ENCODE data around the gene COL6A1. TPM values are rescaled to one million over a fixed set of nuclear protein-coding genes. Genes with fewer than 3 reads are reported as not detected.

The COL6A1 gene
- polyA plus RNA-seq, 2 of the 4 experiments (the other 2 are of a cell fraction), result 3.9 to 18.3 TPM

- FAIRE-seq, result no peak
Measured at GRCh38 chr21:46020581-46020980, 39.0 kb downstream of the COL6A1 start.

GRCh38 chr21:46021398-46021797 lies 39.8 kb downstream of the COL6A1 start:
- FAIRE-seq (no peak), ATAC-seq (no peak), DNase-seq (ENCODE audit: low read depth in 1 of 2, low spot score in 1 of 2) (no peak)
- no peak overlapping the region for H3K27ac ChIP-seq
- H3K4me2 ChIP-seq, result no peak overlapping the region
- TF ChIP-seq MYC (IDR thresholded peaks at IDR 0.05; ENCODE audit: borderline replicate concordance, low read length) (no peak), NFE2L2 (conservative IDR thresholded peaks at IDR 0.05; ENCODE audit: low read length) (no peak), SMC3 (IDR thresholded peaks at IDR 0.05) (no peak)
- no peaks in the 10 kb centered on the region for H3K9me3 ChIP-seq
- POLR2A ChIA-PET, result no interaction called here
- CTCF ChIA-PET, result no interaction called here
- 76% methylated on average over 7 of the region's 7 CpGs for WGBS (ENCODE audit: missing lambda C conversion rate)
- H3K4me1 ChIP-seq, result no peaks in the 10 kb centered on the region
- no peak overlapping the region for H3K4me3 ChIP-seq

More at GRCh38 chr21:46020581-46020980, 39.0 kb downstream of the COL6A1 start:
- Histone ChIP-seq H3K4me3 (no peak overlapping the region), H3K4me2 (no peak overlapping the region), H3K27ac (no peak overlapping the region), H3K4me1 (no peaks in the 10 kb centered on the region), H3K9me3 (no peaks in the 10 kb centered on the region)
- ATAC-seq (no peak), DNase-seq (ENCODE audit: low read depth in 1 of 2, low spot score in 1 of 2) (no peak)
- TF ChIP-seq GATA3 (IDR thresholded peaks at IDR 0.05; ENCODE audit: borderline replicate concordance) (no peak), TFCP2L1 (CRISPR knock-in tag; IDR thresholded peaks at IDR 0.05) (no peak), ZC3H11A (IDR thresholded peaks at IDR 0.05) (no peak), NR3C1 (IDR thresholded peaks at IDR 0.05) (no peak), EHMT2 (IDR thresholded peaks at IDR 0.05; ENCODE audit: low read depth) (no peak), PHF8 (IDR thresholded peaks at IDR 0.05; ENCODE audit: borderline replicate concordance, low read depth) (no peak)
- 48% methylated on average over 4 of the region's 6 CpGs for WGBS (ENCODE audit: missing lambda C conversion rate)
- ChIA-PET CTCF (no interaction called here), POLR2A (no interaction called here)

- TF ChIP-seq, protein P1, sequence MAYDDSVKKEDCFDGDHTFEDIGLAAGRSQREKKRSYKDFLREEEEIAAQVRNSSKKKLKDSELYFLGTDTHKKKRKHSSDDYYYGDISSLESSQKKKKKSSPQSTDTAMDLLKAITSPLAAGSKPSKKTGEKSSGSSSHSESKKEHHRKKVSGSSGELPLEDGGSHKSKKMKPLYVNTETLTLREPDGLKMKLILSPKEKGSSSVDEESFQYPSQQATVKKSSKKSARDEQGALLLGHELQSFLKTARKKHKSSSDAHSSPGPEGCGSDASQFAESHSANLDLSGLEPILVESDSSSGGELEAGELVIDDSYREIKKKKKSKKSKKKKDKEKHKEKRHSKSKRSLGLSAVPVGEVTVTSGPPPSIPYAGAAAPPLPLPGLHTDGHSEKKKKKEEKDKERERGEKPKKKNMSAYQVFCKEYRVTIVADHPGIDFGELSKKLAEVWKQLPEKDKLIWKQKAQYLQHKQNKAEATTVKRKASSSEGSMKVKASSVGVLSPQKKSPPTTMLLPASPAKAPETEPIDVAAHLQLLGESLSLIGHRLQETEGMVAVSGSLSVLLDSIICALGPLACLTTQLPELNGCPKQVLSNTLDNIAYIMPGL (CRISPR knock-in tag; IDR thresholded peaks at IDR 0.05; ENCODE audit: borderline replicate concordance), result no peak
- no peak for TF ChIP-seq JUNB (IDR thresholded peaks at IDR 0.05)
- TF ChIP-seq MYC (IDR thresholded peaks at IDR 0.05; ENCODE audit: borderline replicate concordance, low read length), result no peak
- TF ChIP-seq EP300 (IDR thresholded peaks at IDR 0.05), result no peak
- TF ChIP-seq ZC3H11A (IDR thresholded peaks at IDR 0.05), result no peak
- no peak for TF ChIP-seq TFCP2L1 (CRISPR knock-in tag; IDR thresholded peaks at IDR 0.05)
- TF ChIP-seq TP53 (CRISPR knock-in tag; IDR thresholded peaks at IDR 0.05), result no peak
- no peak for TF ChIP-seq CHD2 (IDR thresholded peaks at IDR 0.05; ENCODE audit: low read length, partially characterized antibody)
- no peak for TF ChIP-seq POLR2AphosphoS2 (conservative IDR thresholded peaks at IDR 0.05; ENCODE audit: low read length)
- no peak for TF ChIP-seq NPAS2 (CRISPR knock-in tag; IDR thresholded peaks at IDR 0.05; ENCODE audit: borderline replicate concordance)
- TF ChIP-seq, protein P2, sequence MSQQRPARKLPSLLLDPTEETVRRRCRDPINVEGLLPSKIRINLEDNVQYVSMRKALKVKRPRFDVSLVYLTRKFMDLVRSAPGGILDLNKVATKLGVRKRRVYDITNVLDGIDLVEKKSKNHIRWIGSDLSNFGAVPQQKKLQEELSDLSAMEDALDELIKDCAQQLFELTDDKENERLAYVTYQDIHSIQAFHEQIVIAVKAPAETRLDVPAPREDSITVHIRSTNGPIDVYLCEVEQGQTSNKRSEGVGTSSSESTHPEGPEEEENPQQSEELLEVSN (IDR thresholded peaks at IDR 0.05; ENCODE audit: borderline replicate concordance, low read depth), result no peak
- TF ChIP-seq, protein P3, sequence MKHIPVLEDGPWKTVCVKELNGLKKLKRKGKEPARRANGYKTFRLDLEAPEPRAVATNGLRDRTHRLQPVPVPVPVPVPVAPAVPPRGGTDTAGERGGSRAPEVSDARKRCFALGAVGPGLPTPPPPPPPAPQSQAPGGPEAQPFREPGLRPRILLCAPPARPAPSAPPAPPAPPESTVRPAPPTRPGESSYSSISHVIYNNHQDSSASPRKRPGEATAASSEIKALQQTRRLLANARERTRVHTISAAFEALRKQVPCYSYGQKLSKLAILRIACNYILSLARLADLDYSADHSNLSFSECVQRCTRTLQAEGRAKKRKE (CRISPR knock-in tag; IDR thresholded peaks at IDR 0.05; ENCODE audit: low read depth), result no peak
- no peak for TF ChIP-seq JUN (IDR thresholded peaks at IDR 0.05)
- TF ChIP-seq, protein P4, sequence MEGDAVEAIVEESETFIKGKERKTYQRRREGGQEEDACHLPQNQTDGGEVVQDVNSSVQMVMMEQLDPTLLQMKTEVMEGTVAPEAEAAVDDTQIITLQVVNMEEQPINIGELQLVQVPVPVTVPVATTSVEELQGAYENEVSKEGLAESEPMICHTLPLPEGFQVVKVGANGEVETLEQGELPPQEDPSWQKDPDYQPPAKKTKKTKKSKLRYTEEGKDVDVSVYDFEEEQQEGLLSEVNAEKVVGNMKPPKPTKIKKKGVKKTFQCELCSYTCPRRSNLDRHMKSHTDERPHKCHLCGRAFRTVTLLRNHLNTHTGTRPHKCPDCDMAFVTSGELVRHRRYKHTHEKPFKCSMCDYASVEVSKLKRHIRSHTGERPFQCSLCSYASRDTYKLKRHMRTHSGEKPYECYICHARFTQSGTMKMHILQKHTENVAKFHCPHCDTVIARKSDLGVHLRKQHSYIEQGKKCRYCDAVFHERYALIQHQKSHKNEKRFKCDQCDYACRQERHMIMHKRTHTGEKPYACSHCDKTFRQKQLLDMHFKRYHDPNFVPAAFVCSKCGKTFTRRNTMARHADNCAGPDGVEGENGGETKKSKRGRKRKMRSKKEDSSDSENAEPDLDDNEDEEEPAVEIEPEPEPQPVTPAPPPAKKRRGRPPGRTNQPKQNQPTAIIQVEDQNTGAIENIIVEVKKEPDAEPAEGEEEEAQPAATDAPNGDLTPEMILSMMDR (IDR thresholded peaks at IDR 0.05), result no peak
- no peak for TF ChIP-seq EHF (CRISPR knock-in tag; IDR thresholded peaks at IDR 0.05)
- no peak for TF ChIP-seq PBX3 (IDR thresholded peaks at IDR 0.05)
- TF ChIP-seq MAFK (IDR thresholded peaks at IDR 0.05; ENCODE audit: partially characterized antibody), result no peak
- Histone ChIP-seq H3K9me3 (no peaks in the 10 kb centered on the region), H3K4me3 (no peak overlapping the region), H3K4me2 (no peak overlapping the region), H3K4me1 (no peaks in the 10 kb centered on the region), H3K27ac (no peak overlapping the region)
- WGBS (ENCODE audit: missing lambda C conversion rate), result 85% methylated on average over 18 of the region's 23 CpGs
- no peak for FAIRE-seq
- ChIA-PET POLR2A (no interaction called here), CTCF (no interaction called here)
- no peak for ATAC-seq
- no peak for DNase-seq (ENCODE audit: low read depth in 1 of 2, low spot score in 1 of 2)
Measured at GRCh38 chr21:46021978-46022544, 40.5 kb downstream of the COL6A1 start.

All from A549 (cell line).